Gastrocnemius medialis (tissue), 4 donors: ENCODE results near the gene MYO1B.

Experiments used
- CTCF ChIP-seq, 5 experiments: fragments of 450-650 bp in 3 of 5; fragments of 200-600 bp in 2 of 5; sonication (generic) in 2 of 5; IDR thresholded peaks in 4 of 5; conservative IDR thresholded peaks in 1 of 5; 1 replicate in 4 of 5; 2 replicates in 1 of 5; pipeline ENCODE4 v1.5.1; 2016 to 2019; ENCODE audit warnings: antibody characterized with exemption in 5 of 5, mild to moderate bottlenecking in 3 of 5, moderate library complexity in 3 of 5
- POLR2A ChIP-seq, 2 donors: fragments of 450-650 bp; IDR thresholded peaks; one replicate each; pipeline ENCODE4 v1.6.1; 2017; ENCODE audit warnings: antibody characterized with exemption in 2 of 2, mild to moderate bottlenecking in 2 of 2, moderate library complexity in 2 of 2

- TF ChIP-seq CTCF (IDR thresholded peaks at IDR 0.05 in 4 of 5, conservative IDR thresholded peaks at IDR 0.05 in 1 of 5) (no peak), POLR2A (IDR thresholded peaks at IDR 0.05) (no peak)
Observed at GRCh38 chr2:191391171-191391570, 146.0 kb downstream of the MYO1B start.
